GM19372 (cell line): ENCODE results near the gene LAMA4.

Source experiments
- ATAC-seq: cut with Tn5 transposase; IDR thresholded peaks from one replicate; pipeline ENCODE4 v1.9.1; 2021; ENCODE audit warnings: mild to moderate bottlenecking, low read depth, moderate library complexity; ENCODE audit not compliant: unreplicated experiment

Gene LAMA4

GRCh38 chr6:112160745-112161144, 93.6 kb downstream of the LAMA4 start:
- no peak for ATAC-seq

- no peak for ATAC-seq
These were observed 97.7 kb downstream of the LAMA4 start for GRCh38 chr6:112156668-112157067.

- ATAC-seq, result no peak
These were observed 98.5 kb downstream of the LAMA4 start for GRCh38 chr6:112155886-112156285.

- ATAC-seq, result no peak
These were observed 99.7 kb downstream of the LAMA4 start for GRCh38 chr6:112154711-112155110.

- no peak for ATAC-seq
These were observed 100.3 kb downstream of the LAMA4 start for GRCh38 chr6:112153926-112154607.

- no peak for ATAC-seq
These were observed 104.0 kb downstream of the LAMA4 start for GRCh38 chr6:112150363-112150762.

GRCh38 chr6:112149719-112150263, 104.6 kb downstream of the LAMA4 start:
- ATAC-seq, result no peak

- ATAC-seq, result no peak
These were observed 105.1 kb downstream of the LAMA4 start for GRCh38 chr6:112149236-112149635.

GRCh38 chr6:112148103-112148502, 106.3 kb downstream of the LAMA4 start:
- no peak for ATAC-seq

GRCh38 chr6:112145080-112145573, 109.2 kb downstream of the LAMA4 start:
- no peak for ATAC-seq

- no peak for ATAC-seq
These were observed 110.0 kb downstream of the LAMA4 start for GRCh38 chr6:112144145-112144926.

- ATAC-seq, result no peak
These were observed 112.7 kb downstream of the LAMA4 start for GRCh38 chr6:112141707-112142106.

GRCh38 chr6:112139052-112139451, 115.3 kb downstream of the LAMA4 start:
- ATAC-seq, result no peak

- no peak for ATAC-seq
These were observed 123.5 kb downstream of the LAMA4 start for GRCh38 chr6:112130878-112131277.

GRCh38 chr6:112128208-112128607, 126.2 kb downstream of the LAMA4 start:
- no peak for ATAC-seq

GRCh38 chr6:112123982-112124381, 130.4 kb downstream of the LAMA4 start:
- ATAC-seq, result no peak

GRCh38 chr6:112122756-112123155, 131.6 kb downstream of the LAMA4 start:
- no peak for ATAC-seq

- no peak for ATAC-seq
These were observed 136.3 kb downstream of the LAMA4 start for GRCh38 chr6:112118034-112118433.

GRCh38 chr6:112117554-112117953, 136.8 kb downstream of the LAMA4 start:
- ATAC-seq, result no peak

- ATAC-seq, result no peak
These were observed 138.1 kb downstream of the LAMA4 start for GRCh38 chr6:112116221-112116620.

GRCh38 chr6:112114577-112115223, 139.7 kb downstream of the LAMA4 start:
- ATAC-seq, result no peak
